OCI-LY7 (cell line): ENCODE results near the gene FTO. TPM values are rescaled to one million over a fixed set of nuclear protein-coding genes. Genes with fewer than 3 reads are reported as not detected.

ENCODE experiments used
- BruUV-seq: library from RNA; stranded (reverse); fragments of 400-500 nt; replicated peaks from 2 replicates; lab custom pipeline; 2021; lab: Mats Ljungman, UMichigan
- CTCF ChIA-PET: fragments of 300-600 bp; sonication (Branson Sonifier 250); formaldehyde crosslinking; loops from one replicate; lab custom pipeline; 2022; ENCODE audit warnings: antibody characterized with exemption; ENCODE audit not compliant: unreplicated experiment; lab: Charles Lee
- POLR2A ChIA-PET: fragments of 300-600 bp; sonication (Branson Sonifier 250); formaldehyde crosslinking; loops from one replicate; lab custom pipeline; 2022; ENCODE audit warnings: antibody characterized with exemption; lab: Charles Lee
- DNase-seq: peaks from one replicate; pipeline ENCODE4 v3.0.0-alpha.2; 2015; ENCODE audit warnings: low spot score
- H2AFZ ChIP-seq: fragments of 200-600 bp; sonication (generic), shearing (Covaris generic); 2 replicates; pipeline ENCODE4 v1.6.1; 2014; ENCODE audit warnings: mild to moderate bottlenecking, antibody characterized with exemption, low read length, moderate library complexity
- H3K27ac ChIP-seq: fragments of 200-600 bp; sonication (generic); 2 replicates; pipeline ENCODE4 v1.5.1; 2014; ENCODE audit warnings: mixed run types, low read depth, mild to moderate bottlenecking, moderate library complexity, low read length, inconsistent platforms; ENCODE audit not compliant: poor library complexity, severe bottlenecking
- H3K36me3 ChIP-seq: fragments of 200-600 bp; sonication (generic); 2 replicates; pipeline ENCODE4 v1.6.1; 2014; ENCODE audit warnings: mild to moderate bottlenecking, antibody characterized with exemption, low read length, moderate library complexity, mixed read lengths; ENCODE audit not compliant: insufficient read depth
- H3K4me1 ChIP-seq: fragments of 200-600 bp; sonication (generic); 2 replicates; pipeline ENCODE4 v1.5.1; 2014; ENCODE audit warnings: mild to moderate bottlenecking, low read length; ENCODE audit not compliant: insufficient read depth, poor library complexity, severe bottlenecking
- H3K4me2 ChIP-seq: fragments of 200-600 bp; sonication (generic); 2 replicates; pipeline ENCODE4 v1.6.1; 2014; ENCODE audit warnings: mild to moderate bottlenecking, low read length
- H3K4me3 ChIP-seq: fragments of 200-600 bp; sonication (generic); 2 replicates; pipeline ENCODE4 v1.5.1; 2014; ENCODE audit warnings: mild to moderate bottlenecking, low read depth, low read length; ENCODE audit not compliant: poor library complexity, severe bottlenecking
- H3K79me2 ChIP-seq: fragments of 200-600 bp; sonication (generic); 2 replicates; pipeline ENCODE4 v1.6.1; 2016; ENCODE audit warnings: low read depth, mild to moderate bottlenecking, low read length, moderate library complexity, mixed read lengths; ENCODE audit not compliant: insufficient read depth
- H3K9me2 ChIP-seq: fragments of 200-600 bp; sonication (generic); 2 replicates; pipeline ENCODE4 v1.6.1; 2016; ENCODE audit warnings: mild to moderate bottlenecking, low read length, mixed read lengths; ENCODE audit not compliant: insufficient read depth
- H3K9me3 ChIP-seq: fragments of 200-600 bp; sonication (generic); 2 replicates; pipeline ENCODE4 v1.6.1; 2014; ENCODE audit warnings: mild to moderate bottlenecking, mixed run types, low read length, mixed read lengths
- H4K20me1 ChIP-seq: fragments of 200-600 bp; sonication (generic); 2 replicates; pipeline ENCODE4 v1.6.1; 2014; ENCODE audit warnings: mild to moderate bottlenecking, antibody characterized with exemption, low read length, moderate library complexity, mixed read lengths; ENCODE audit not compliant: insufficient read depth
- CTCF ChIP-seq: fragments of 200-600 bp; sonication (generic); conservative IDR thresholded peaks from 2 replicates; pipeline ENCODE4 v1.5.1; 2014; ENCODE audit warnings: mild to moderate bottlenecking, antibody characterized with exemption, low read length, moderate library complexity, mixed read lengths
- EZH2phosphoT487 ChIP-seq: fragments of 200-600 bp; sonication (generic); IDR thresholded peaks from 2 replicates; pipeline ENCODE4 v1.6.1; 2018; ENCODE audit warnings: low read depth, borderline replicate concordance, mild to moderate bottlenecking, mixed run types, antibody characterized with exemption, low read length, moderate library complexity, mixed read lengths
- intact Hi-C: fragments of 100-400 bp; cut with micrococcal nuclease; formaldehyde crosslinking; loops from one replicate; pipeline ENCODE4 v1.10.0; 2022; ENCODE audit not compliant: unreplicated experiment
- total RNA-seq, 2 experiments: library from RNA; depleted of rRNA in 1 of 2; stranded (reverse); fragments of >200 nt in 1 of 2; shearing (Covaris generic) in 1 of 2; gene quantifications; 2 replicates each; pipeline ENCODE4 v1.2.3, GENCODE V29; 2014 to 2022

The FTO gene
- total RNA-seq, 2 experiments from 2014 or later, result 57.1 to 68.0 TPM

DNA sequence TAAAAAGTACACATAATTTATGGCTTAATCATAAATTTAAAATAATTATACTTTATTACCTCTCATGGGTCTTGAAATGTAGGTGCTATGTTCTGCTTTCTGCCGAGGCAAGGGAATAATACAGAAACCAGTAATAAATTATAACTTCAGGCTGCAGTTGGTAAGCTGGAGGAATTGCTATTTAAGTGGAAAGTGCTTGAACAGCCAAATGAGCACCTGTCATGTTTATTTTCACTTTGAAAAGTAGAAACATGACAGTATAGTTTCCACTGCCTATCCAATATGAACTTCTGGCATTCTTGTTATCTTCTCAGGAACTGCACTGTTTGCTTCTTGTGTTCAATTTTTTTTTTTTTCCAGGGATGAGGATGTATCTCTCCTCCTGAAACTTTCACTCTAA is 146.0 kb downstream of the FTO start:
- POLR2A ChIA-PET, result interaction anchor here (0.6 to 1.6 kb wide), 4 partner anchors 12 to 594 kb away, joined by 3 to 6 read pairs (median 3); no protein-coding TSS in a partner anchor
- TF ChIP-seq CTCF, result no peak
- CTCF ChIA-PET, result no interaction called here
- Histone ChIP-seq H3K36me3 (no peaks in the 10 kb centered on the region; the same call in 1 of the 2 replicates), H3K9me3 (no peaks in the 10 kb centered on the region), H3K79me2 (no peaks in the 10 kb centered on the region), H3K4me2 (no peak overlapping the region), H3K4me3 (no peak overlapping the region), H3K9me2 (no peaks in the 10 kb centered on the region), H2AFZ (no peak overlapping the region), H3K4me1 (no peaks in the 10 kb centered on the region), H3K27ac (no peak overlapping the region), H4K20me1 (no peaks in the 10 kb centered on the region)
- DNase-seq, result no peak
- intact Hi-C loops, result no loop called here
- no TSS peak for BruUV-seq

DNA sequence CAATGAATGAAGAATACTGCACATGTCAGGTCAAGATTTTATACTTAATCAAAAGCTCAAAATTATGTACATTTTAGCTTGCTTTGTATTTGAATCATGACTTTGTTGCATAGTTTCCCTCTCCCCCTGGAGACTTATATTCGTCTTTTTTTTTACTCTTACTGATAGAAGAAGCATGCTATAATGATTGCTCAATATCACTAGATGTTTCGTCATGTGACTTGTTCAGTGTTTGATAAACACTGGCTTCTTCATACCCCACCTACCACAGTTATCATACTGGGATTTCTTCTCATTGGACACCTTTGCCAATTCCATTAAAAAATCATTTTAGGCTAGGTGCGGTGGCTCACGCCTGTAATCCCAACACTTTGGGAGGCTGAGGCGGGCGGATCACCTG is 148.7 kb downstream of the FTO start:
- H3K9me2 ChIP-seq, result no peaks in the 10 kb centered on the region
- intact Hi-C loops, result no loop called here
- TF ChIP-seq CTCF (no peak), EZH2phosphoT487 (no peak)
- ChIA-PET CTCF (no interaction called here), POLR2A (interaction anchor here (0.6 to 0.7 kb wide), 2 partner anchors 8 to 79 kb away, joined by 3 to 7 read pairs; no protein-coding TSS in a partner anchor)
- no peak overlapping the region for H2AFZ ChIP-seq
- H3K36me3 ChIP-seq, result no peaks in the 10 kb centered on the region
- H3K4me1 ChIP-seq, result no peaks in the 10 kb centered on the region
- H3K79me2 ChIP-seq, result no peaks in the 10 kb centered on the region
- no peaks in the 10 kb centered on the region for H4K20me1 ChIP-seq
- no peak overlapping the region for H3K4me2 ChIP-seq
- no TSS peak for BruUV-seq
- H3K9me3 ChIP-seq, result no peaks in the 10 kb centered on the region
- no peak for DNase-seq
- H3K27ac ChIP-seq, result no peak overlapping the region
- no peak overlapping the region for H3K4me3 ChIP-seq

DNA sequence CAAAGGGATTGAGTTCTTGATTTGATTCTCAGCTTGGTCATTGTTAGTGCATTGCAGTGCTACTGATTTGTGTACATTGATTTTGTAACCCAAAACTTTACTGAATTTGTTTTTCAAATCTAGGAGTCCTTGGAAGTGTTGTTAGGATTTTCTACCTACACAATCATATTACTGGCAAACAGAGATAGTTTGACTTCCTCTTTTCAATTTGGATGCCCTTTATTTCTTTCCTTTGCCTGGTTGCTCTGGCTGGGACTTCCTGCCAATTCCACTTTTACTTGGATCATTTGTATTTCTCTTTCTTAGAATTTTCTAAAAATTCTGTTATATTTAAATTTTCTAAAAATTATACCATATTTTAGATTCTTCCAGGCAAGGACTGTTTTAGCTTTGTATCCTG is 151.1 kb downstream of the FTO start:
- intact Hi-C loops, result no loop called here
- CTCF ChIA-PET, result no interaction called here

More for the DNA sequence above, 151.1 kb downstream of the FTO start:
- DNase-seq, result no peak
- BruUV-seq, result no TSS peak
- Histone ChIP-seq H3K79me2 (no peaks in the 10 kb centered on the region), H3K4me3 (no peak overlapping the region), H3K9me2 (no peaks in the 10 kb centered on the region), H3K36me3 (no peaks in the 10 kb centered on the region), H3K4me1 (no peaks in the 10 kb centered on the region), H2AFZ (no peak overlapping the region), H3K4me2 (no peak overlapping the region), H3K9me3 (no peaks in the 10 kb centered on the region), H3K27ac (no peak overlapping the region), H4K20me1 (no peaks in the 10 kb centered on the region)
- TF ChIP-seq EZH2phosphoT487, result no peak
- POLR2A ChIA-PET, result no interaction called here
